ENCODE results near the gene MNT. TPM values are rescaled to one million over a fixed set of nuclear protein-coding genes. Genes with fewer than 3 reads are reported as not detected.
A peak's percentile ranks its signal among the peaks of the same experiment; 100 is the strongest.
"Not testable (repeated sequence)": the region's sequence is repeated elsewhere in the genome, so short reads cannot be mapped to it uniquely, and the experiment has no call there.

MNT gene
- total and polyA plus RNA-seq, 2 donors: 2.4 to 9.8 TPM

DNA sequence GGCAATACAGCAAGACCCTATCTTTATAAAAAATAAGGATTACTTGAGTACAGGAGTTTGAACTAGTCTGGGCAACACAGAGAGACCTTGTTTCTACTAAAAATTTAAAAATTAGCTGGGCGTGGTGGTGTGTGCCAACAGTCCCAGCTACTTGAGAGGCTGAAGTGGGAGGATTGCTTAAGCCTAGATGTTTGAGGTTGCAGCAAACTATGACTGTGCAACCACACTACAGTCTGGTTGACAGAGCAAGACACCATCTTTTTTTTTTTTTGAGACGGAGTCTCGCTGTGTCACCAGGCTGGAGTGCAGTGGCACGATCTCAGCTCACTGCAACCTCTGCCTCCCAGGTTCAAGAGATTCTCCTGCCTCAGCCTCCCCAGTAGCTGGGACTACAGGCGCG, 39.1 kb upstream of the MNT start:
- 98% methylated on average over 6 of the region's 6 CpGs for WGBS
- not testable (repeated sequence) for H3K9me3 ChIP-seq (ENCODE audit: control insufficient read depth in 2 of 2, insufficient read depth in 1 of 2, low read length in 1 of 2); H3K27me3 ChIP-seq (ENCODE audit: control insufficient read depth in 2 of 2, insufficient read depth in 1 of 2, low read length in 1 of 2); H3K27ac ChIP-seq (ENCODE audit: low read depth in 1 of 2, low read length in 1 of 2); H3K4me3 ChIP-seq (ENCODE audit: low read length in 2 of 2); DNase-seq (ENCODE audit: low read depth in 6 of 9, low spot score in 9 of 9)
- peaks cover 25 to 43% of the 10 kb centered on the region in 2 donors for H3K36me3 ChIP-seq (ENCODE audit: control insufficient read depth in 2 of 2, insufficient read depth in 2 of 2, low read length in 1 of 2)
- peaks cover 0 to 20% of the 10 kb centered on the region in 2 donors for H3K4me1 ChIP-seq (ENCODE audit: control insufficient read depth in 2 of 2, insufficient read depth in 2 of 2, low read length in 2 of 2)

DNA sequence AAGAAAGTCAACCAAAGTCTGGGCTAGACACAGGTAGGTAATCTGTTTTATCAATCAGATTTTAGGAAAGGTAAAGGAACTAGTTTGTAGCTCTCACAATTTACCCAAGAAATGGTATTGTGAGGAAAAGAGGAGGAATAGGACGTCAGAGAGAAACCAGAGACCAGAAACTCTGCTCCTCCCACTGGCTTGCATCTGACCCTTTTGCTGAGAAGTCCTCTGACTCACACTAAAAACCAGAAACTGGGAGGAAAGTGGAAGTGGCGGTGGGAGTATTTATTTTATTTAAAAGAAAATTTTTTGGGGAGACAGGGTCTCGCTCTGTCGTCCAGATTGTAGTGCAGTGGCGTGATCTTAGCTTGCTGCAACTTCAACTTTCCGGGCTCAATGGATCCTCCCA, 38.0 kb upstream of the MNT start:
- Histone ChIP-seq H3K27me3 (ENCODE audit: control insufficient read depth in 2 of 2, insufficient read depth in 1 of 2, low read length in 1 of 2) (no peaks in the 10 kb centered on the region), H3K4me1 (ENCODE audit: control insufficient read depth in 2 of 2, insufficient read depth in 2 of 2, low read length in 2 of 2) (peaks cover 0 to 26% of the 10 kb centered on the region in 2 donors), H3K4me3 (ENCODE audit: low read length in 2 of 2) (no peak overlapping the region), H3K36me3 (ENCODE audit: control insufficient read depth in 2 of 2, insufficient read depth in 2 of 2, low read length in 1 of 2) (peaks cover 36 to 49% of the 10 kb centered on the region in 2 donors), H3K27ac (ENCODE audit: low read depth in 1 of 2, low read length in 1 of 2) (no peak overlapping the region), H3K9me3 (ENCODE audit: control insufficient read depth in 2 of 2, insufficient read depth in 1 of 2, low read length in 1 of 2) (no peaks in the 10 kb centered on the region)
- DNase-seq (ENCODE audit: low read depth in 6 of 9, low spot score in 9 of 9): no peak
- 86% methylated on average over 6 of the region's 6 CpGs for WGBS

DNA sequence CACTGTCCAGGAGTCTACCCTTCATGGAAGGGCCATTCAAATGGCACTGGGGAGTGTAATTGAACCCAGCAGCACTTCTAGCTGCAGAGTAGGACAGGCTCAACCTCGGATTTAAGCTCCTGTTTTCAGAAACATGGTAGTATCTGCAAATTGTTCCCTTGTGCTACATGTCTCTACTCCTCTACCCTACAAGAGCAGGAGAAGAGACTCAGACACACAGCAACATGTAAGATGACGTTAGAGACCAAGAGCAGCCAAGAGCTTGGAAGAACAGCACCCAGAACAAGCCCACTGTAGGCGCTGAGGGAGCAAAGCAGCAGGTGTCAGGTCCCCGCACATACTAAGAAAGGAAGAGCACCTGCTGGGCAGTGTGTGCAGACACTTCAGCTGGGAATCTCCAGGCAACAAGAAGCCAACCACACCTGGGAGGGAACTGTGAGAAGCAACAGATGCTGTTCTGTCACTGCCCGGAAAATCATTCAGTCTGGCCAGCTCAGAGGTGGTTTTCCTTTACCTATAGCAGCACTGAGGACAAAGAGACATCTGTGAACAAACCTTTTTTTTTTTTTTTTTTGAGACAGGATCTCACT, 35.6 kb upstream of the MNT start:
- Histone ChIP-seq H3K4me3 (ENCODE audit: low read length in 2 of 2) (no peak overlapping the region), H3K27ac (ENCODE audit: low read depth in 1 of 2, low read length in 1 of 2) (peak overlapping the region in 1 of 2 donors; percentile 18), H3K36me3 (ENCODE audit: control insufficient read depth in 2 of 2, insufficient read depth in 2 of 2, low read length in 1 of 2) (peaks cover 52 to 59% of the 10 kb centered on the region in 2 donors), H3K9me3 (ENCODE audit: control insufficient read depth in 2 of 2, insufficient read depth in 1 of 2, low read length in 1 of 2) (no peaks in the 10 kb centered on the region), H3K4me1 (ENCODE audit: control insufficient read depth in 2 of 2, insufficient read depth in 2 of 2, low read length in 2 of 2) (peaks cover 0 to 26% of the 10 kb centered on the region in 2 donors), H3K27me3 (ENCODE audit: control insufficient read depth in 2 of 2, insufficient read depth in 1 of 2, low read length in 1 of 2) (no peaks in the 10 kb centered on the region)
- whole genome bisulfite sequencing: 90% methylated on average over 5 of the region's 5 CpGs
- DNase-seq (ENCODE audit: low read depth in 6 of 9, low spot score in 9 of 9): peak in 6 of 9 donors; percentile 29 to 77 (median 49)

DNA sequence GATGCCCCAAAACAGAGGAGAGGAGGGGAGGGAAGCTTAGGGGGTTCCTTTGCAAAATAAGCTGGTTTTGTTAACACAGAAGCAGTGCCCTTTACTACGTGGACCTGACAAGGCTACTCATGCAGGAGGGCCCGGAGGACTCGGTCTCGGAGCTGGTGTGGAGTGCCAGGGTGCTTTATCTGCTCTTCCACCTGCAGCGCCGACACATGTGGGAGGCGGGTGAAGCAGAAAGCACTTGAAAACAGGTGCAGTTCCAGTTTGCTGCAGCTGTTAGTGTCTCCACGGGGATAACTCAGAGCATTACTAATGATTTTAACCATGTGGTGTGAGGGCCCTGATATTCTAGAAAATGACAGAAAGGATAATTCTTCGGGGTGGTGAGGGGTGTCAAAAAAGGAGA, 35.0 kb upstream of the MNT start:
- DNase-seq (ENCODE audit: low read depth in 6 of 9, low spot score in 9 of 9): peak in 6 of 9 donors; percentile 38 to 78 (median 46)
- Histone ChIP-seq H3K36me3 (ENCODE audit: control insufficient read depth in 2 of 2, insufficient read depth in 2 of 2, low read length in 1 of 2) (peaks cover 50 to 55% of the 10 kb centered on the region in 2 donors), H3K9me3 (ENCODE audit: control insufficient read depth in 2 of 2, insufficient read depth in 1 of 2, low read length in 1 of 2) (no peaks in the 10 kb centered on the region)

DNA sequence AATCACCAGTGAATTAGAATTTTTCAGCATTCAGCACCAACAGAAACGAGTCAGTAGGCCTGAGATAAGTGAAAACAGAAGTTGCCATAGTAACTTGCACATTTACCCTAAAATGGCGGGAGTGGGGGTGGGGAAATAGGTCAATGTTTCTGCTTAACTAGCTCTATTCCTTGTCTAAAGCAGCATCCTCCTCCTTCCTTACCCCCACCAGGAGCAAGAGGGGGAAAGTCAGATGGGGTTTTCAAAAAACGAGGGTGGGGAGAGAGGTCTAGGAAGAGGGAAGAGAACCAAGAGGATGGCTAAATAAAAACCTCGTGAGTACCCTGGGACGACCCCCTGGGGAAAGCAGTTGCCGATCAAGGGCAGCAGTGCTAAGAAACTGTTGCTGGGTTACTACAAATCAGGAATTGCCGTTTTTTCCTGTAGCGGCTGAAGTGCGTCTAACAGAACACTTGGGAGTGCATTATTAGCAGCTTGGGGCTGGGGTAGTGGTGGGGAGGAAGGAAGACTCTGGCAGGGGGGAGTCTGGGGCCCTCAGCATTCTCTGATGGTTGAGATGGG, 34.4 kb upstream of the MNT start:
- H3K4me3 ChIP-seq (ENCODE audit: low read length in 2 of 2): no peak overlapping the region
- no peak overlapping the region for H3K27ac ChIP-seq (ENCODE audit: low read depth in 1 of 2, low read length in 1 of 2)
- 86% methylated on average over 9 of the region's 9 CpGs for WGBS
- peaks cover 0 to 26% of the 10 kb centered on the region in 2 donors for H3K4me1 ChIP-seq (ENCODE audit: control insufficient read depth in 2 of 2, insufficient read depth in 2 of 2, low read length in 2 of 2)
- H3K27me3 ChIP-seq (ENCODE audit: control insufficient read depth in 2 of 2, insufficient read depth in 1 of 2, low read length in 1 of 2): no peaks in the 10 kb centered on the region
- no peaks in the 10 kb centered on the region for H3K9me3 ChIP-seq (ENCODE audit: control insufficient read depth in 2 of 2, insufficient read depth in 1 of 2, low read length in 1 of 2)
- peaks cover 50 to 55% of the 10 kb centered on the region in 2 donors for H3K36me3 ChIP-seq (ENCODE audit: control insufficient read depth in 2 of 2, insufficient read depth in 2 of 2, low read length in 1 of 2)
- DNase-seq (ENCODE audit: low read depth in 6 of 9, low spot score in 9 of 9): peak in 2 of 9 donors; percentile 35 to 52

More for the DNA sequence above, 35.0 kb upstream of the MNT start:
- WGBS: 86% methylated on average over 9 of the region's 9 CpGs
- Histone ChIP-seq H3K27ac (ENCODE audit: low read depth in 1 of 2, low read length in 1 of 2) (peak overlapping the region in 1 of 2 donors; percentile 18), H3K27me3 (ENCODE audit: control insufficient read depth in 2 of 2, insufficient read depth in 1 of 2, low read length in 1 of 2) (no peaks in the 10 kb centered on the region), H3K4me3 (ENCODE audit: low read length in 2 of 2) (no peak overlapping the region), H3K4me1 (ENCODE audit: control insufficient read depth in 2 of 2, insufficient read depth in 2 of 2, low read length in 2 of 2) (peaks cover 0 to 26% of the 10 kb centered on the region in 2 donors)

- WGBS: 94% methylated on average over 11 of the region's 11 CpGs
- Histone ChIP-seq H3K4me1 (ENCODE audit: control insufficient read depth in 2 of 2, insufficient read depth in 2 of 2, low read length in 2 of 2) (peaks cover 0 to 26% of the 10 kb centered on the region in 2 donors), H3K9me3 (ENCODE audit: control insufficient read depth in 2 of 2, insufficient read depth in 1 of 2, low read length in 1 of 2) (no peaks in the 10 kb centered on the region), H3K27me3 (ENCODE audit: control insufficient read depth in 2 of 2, insufficient read depth in 1 of 2, low read length in 1 of 2) (no peaks in the 10 kb centered on the region), H3K27ac (ENCODE audit: low read depth in 1 of 2, low read length in 1 of 2) (no peak overlapping the region), H3K36me3 (ENCODE audit: control insufficient read depth in 2 of 2, insufficient read depth in 2 of 2, low read length in 1 of 2) (peaks cover 39 to 44% of the 10 kb centered on the region in 2 donors), H3K4me3 (ENCODE audit: low read length in 2 of 2) (no peak overlapping the region)
- DNase-seq (ENCODE audit: low read depth in 6 of 9, low spot score in 9 of 9): no peak
Observed at GRCh38 chr17:2433696-2434095, 32.8 kb upstream of the MNT start.

DNA sequence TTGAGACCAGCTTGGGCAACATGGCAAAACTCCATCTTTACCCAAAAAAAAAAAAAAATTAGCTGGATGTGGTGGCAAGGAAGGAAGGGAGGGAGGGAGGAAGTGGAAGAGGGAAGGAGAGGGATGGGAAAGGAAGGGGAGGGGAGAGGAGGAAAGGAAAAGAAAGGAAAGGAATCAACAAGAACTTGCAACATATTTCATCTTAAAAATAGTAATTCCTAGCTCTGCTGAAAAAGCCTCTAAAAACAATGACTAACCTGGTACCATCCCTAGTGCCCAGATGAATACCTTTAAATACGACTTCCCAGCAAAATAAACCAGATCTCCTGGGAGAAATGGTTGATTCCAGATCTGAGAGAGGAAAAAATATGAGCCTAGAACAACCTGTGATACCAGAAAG, 27.1 kb upstream of the MNT start:
- no peak overlapping the region for H3K4me3 ChIP-seq (ENCODE audit: low read length in 2 of 2)
- 98% methylated on average over 1 of the region's 1 CpG for WGBS
- DNase-seq (ENCODE audit: low read depth in 6 of 9, low spot score in 9 of 9): no peak
- H3K9me3 ChIP-seq (ENCODE audit: control insufficient read depth in 2 of 2, insufficient read depth in 1 of 2, low read length in 1 of 2): no peaks in the 10 kb centered on the region
- no peaks in the 10 kb centered on the region for H3K27me3 ChIP-seq (ENCODE audit: control insufficient read depth in 2 of 2, insufficient read depth in 1 of 2, low read length in 1 of 2)
- H3K4me1 ChIP-seq (ENCODE audit: control insufficient read depth in 2 of 2, insufficient read depth in 2 of 2, low read length in 2 of 2): no peaks in the 10 kb centered on the region
- peaks cover 10 to 16% of the 10 kb centered on the region in 2 donors for H3K36me3 ChIP-seq (ENCODE audit: control insufficient read depth in 2 of 2, insufficient read depth in 2 of 2, low read length in 1 of 2)
- no peak overlapping the region for H3K27ac ChIP-seq (ENCODE audit: low read depth in 1 of 2, low read length in 1 of 2)

DNA sequence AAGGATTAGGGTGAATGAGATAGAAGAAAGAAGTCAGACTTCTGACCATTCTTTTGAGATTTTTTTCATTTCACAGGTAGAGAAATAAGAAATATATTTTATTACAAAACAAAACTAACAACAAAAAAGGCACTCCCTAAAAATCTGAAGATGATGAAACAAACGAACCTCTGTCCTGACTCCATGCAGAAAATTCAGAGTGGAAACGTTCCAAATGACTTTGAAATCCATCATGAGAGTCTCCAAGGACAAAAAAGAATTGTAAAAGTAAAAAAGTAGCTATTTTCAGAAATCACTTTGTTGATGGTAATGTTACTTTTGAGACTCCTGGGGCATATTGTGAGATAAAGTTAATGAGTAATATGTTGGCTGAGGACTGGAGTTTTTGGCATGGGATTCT, 26.4 kb upstream of the MNT start:
- Histone ChIP-seq H3K27ac (ENCODE audit: low read depth in 1 of 2, low read length in 1 of 2) (no peak overlapping the region), H3K36me3 (ENCODE audit: control insufficient read depth in 2 of 2, insufficient read depth in 2 of 2, low read length in 1 of 2) (peaks cover 7 to 12% of the 10 kb centered on the region in 2 donors), H3K4me3 (ENCODE audit: low read length in 2 of 2) (no peak overlapping the region), H3K4me1 (ENCODE audit: control insufficient read depth in 2 of 2, insufficient read depth in 2 of 2, low read length in 2 of 2) (no peaks in the 10 kb centered on the region), H3K9me3 (ENCODE audit: control insufficient read depth in 2 of 2, insufficient read depth in 1 of 2, low read length in 1 of 2) (no peaks in the 10 kb centered on the region), H3K27me3 (ENCODE audit: control insufficient read depth in 2 of 2, insufficient read depth in 1 of 2, low read length in 1 of 2) (no peaks in the 10 kb centered on the region)
- 94% methylated on average over 2 of the region's 2 CpGs for WGBS
- no peak for DNase-seq (ENCODE audit: low read depth in 6 of 9, low spot score in 9 of 9)

GRCh38 chr17:2423271-2423670, 22.4 kb upstream of the MNT start:
- Histone ChIP-seq H3K4me3 (ENCODE audit: low read length in 2 of 2) (no peak overlapping the region), H3K36me3 (ENCODE audit: control insufficient read depth in 2 of 2, insufficient read depth in 2 of 2, low read length in 1 of 2) (peaks cover 39 to 44% of the 10 kb centered on the region in 2 donors), H3K27me3 (ENCODE audit: control insufficient read depth in 2 of 2, insufficient read depth in 1 of 2, low read length in 1 of 2) (no peaks in the 10 kb centered on the region), H3K4me1 (ENCODE audit: control insufficient read depth in 2 of 2, insufficient read depth in 2 of 2, low read length in 2 of 2) (no peaks in the 10 kb centered on the region), H3K27ac (ENCODE audit: low read depth in 1 of 2, low read length in 1 of 2) (no peak overlapping the region), H3K9me3 (ENCODE audit: control insufficient read depth in 2 of 2, insufficient read depth in 1 of 2, low read length in 1 of 2) (no peaks in the 10 kb centered on the region)
- DNase-seq (ENCODE audit: low read depth in 6 of 9, low spot score in 9 of 9): no peak
- WGBS: 94% methylated on average over 6 of the region's 6 CpGs

Measured in thymus (tissue), 11 donors.